Upper lobe of left lung (tissue), 6 donors: Measurements from ENCODE around the gene CD6. TPM values are rescaled to one million over a fixed set of nuclear protein-coding genes. Genes with fewer than 3 reads are reported as not detected.

Source experiments
- ATAC-seq, 2 donors: fragments of 200-7000 bp; cut with Tn5 transposase; one replicate each; pipeline ENCODE4 v1.9.1; 2022; ENCODE audit warnings: mild to moderate bottlenecking in 2 of 2, moderate library complexity in 2 of 2; ENCODE audit not compliant: low FRiP score in 2 of 2
- DNase-seq, 2 donors: peaks; one replicate each; pipeline ENCODE4 v3.0.0-alpha.2; 2019 to 2020
- H3K27ac ChIP-seq, 4 donors: fragments of 200-600 bp; sonication (generic); one replicate each; pipeline ENCODE4 v1.5.1; 2016 to 2019
- H3K27me3 ChIP-seq, 4 donors: fragments of 200-600 bp; sonication (generic); one replicate each; pipeline ENCODE4 v1.5.1; 2017 to 2019
- H3K36me3 ChIP-seq, 4 donors: fragments of 200-600 bp; sonication (generic); one replicate each; pipeline ENCODE4 v1.5.1; 2016 to 2019
- H3K4me1 ChIP-seq, 4 donors: fragments of 200-600 bp; sonication (generic); one replicate each; pipeline ENCODE4 v1.5.1; 2018 to 2019
- H3K4me3 ChIP-seq, 4 donors: fragments of 200-600 bp; sonication (generic); one replicate each; pipeline ENCODE4 v1.5.1; 2017 to 2019; ENCODE audit warnings: mild to moderate bottlenecking in 2 of 4, moderate library complexity in 1 of 4
- H3K9me3 ChIP-seq, 4 donors: fragments of 200-600 bp; sonication (generic); one replicate each; pipeline ENCODE4 v1.5.1; 2018 to 2019
- EP300 ChIP-seq, 4 donors: sonication (generic); formaldehyde crosslinking; IDR thresholded peaks; one replicate each; pipeline ENCODE4 v1.5.1; 2017; ENCODE audit warnings: antibody characterized with exemption in 4 of 4, control low read depth in 2 of 4
- POLR2A ChIP-seq, 4 donors: fragments of 450-650 bp; IDR thresholded peaks; one replicate each; pipeline ENCODE4 v1.5.1; 2016 to 2017; ENCODE audit warnings: antibody characterized with exemption in 4 of 4, mild to moderate bottlenecking in 2 of 4
- POLR2AphosphoS5 ChIP-seq, 2 donors: sonication (generic); formaldehyde crosslinking; IDR thresholded peaks; one replicate each; pipeline ENCODE4 v1.5.1; 2017; ENCODE audit warnings: antibody characterized with exemption in 2 of 2
- WGBS, 2 donors: methylation state at CpG; one replicate each; pipeline ENCODE4 v1.1.5; 2017 to 2018; 5-methylcytosine and 5-hydroxymethylcytosine counted together
- total RNA-seq, 6 donors: library from RNA; depleted of rRNA in 4 of 6; stranded (reverse); fragments of >200 nt in 4 of 6; gene quantifications; one replicate each; pipeline versions ENCODE4 v1.1.0 to v1.2.1, GENCODE V29; 2016 to 2021
- TF ChIP-seq, protein P1 (sequence below), 6 experiments: fragments of 450-650 bp in 4 of 6; fragments of 200-600 bp in 2 of 6; sonication (generic) in 2 of 6; IDR thresholded peaks; one replicate each; pipeline ENCODE4 v1.5.1; 2016 to 2019; ENCODE audit warnings: antibody characterized with exemption in 6 of 6
- donor health status: DM: no; HTN: no; CAD: no; lungs with moderate emphysema.
- donor health status: DM: no; HTN: yes; CAD: no; lungs with severe emphysema.

CD6 gene
- total RNA-seq, 6 donors from 2014 or later: 3.8 to 27.2 (median 5.3) TPM

GRCh38 chr11:60977224-60977623, 5.7 kb downstream of the CD6 start:
- no peak overlapping the region for H3K4me3 ChIP-seq
- no peaks in the 10 kb centered on the region for H3K36me3 ChIP-seq
- WGBS, 2 donors: 86 to 89% methylated on average over 4 of the region's 4 CpGs
- DNase-seq: no peak
- no peaks in the 10 kb centered on the region for H3K4me1 ChIP-seq
- H3K9me3 ChIP-seq: no peaks in the 10 kb centered on the region
- no peak for ATAC-seq
- H3K27ac ChIP-seq: no peak overlapping the region
- no peaks in the 10 kb centered on the region for H3K27me3 ChIP-seq
- no peak for TF ChIP-seq EP300 (IDR thresholded peaks at IDR 0.05)
- no peak for TF ChIP-seq POLR2A (IDR thresholded peaks at IDR 0.05)
- no peak for TF ChIP-seq POLR2AphosphoS5 (IDR thresholded peaks at IDR 0.05)
- TF ChIP-seq, protein P1, sequence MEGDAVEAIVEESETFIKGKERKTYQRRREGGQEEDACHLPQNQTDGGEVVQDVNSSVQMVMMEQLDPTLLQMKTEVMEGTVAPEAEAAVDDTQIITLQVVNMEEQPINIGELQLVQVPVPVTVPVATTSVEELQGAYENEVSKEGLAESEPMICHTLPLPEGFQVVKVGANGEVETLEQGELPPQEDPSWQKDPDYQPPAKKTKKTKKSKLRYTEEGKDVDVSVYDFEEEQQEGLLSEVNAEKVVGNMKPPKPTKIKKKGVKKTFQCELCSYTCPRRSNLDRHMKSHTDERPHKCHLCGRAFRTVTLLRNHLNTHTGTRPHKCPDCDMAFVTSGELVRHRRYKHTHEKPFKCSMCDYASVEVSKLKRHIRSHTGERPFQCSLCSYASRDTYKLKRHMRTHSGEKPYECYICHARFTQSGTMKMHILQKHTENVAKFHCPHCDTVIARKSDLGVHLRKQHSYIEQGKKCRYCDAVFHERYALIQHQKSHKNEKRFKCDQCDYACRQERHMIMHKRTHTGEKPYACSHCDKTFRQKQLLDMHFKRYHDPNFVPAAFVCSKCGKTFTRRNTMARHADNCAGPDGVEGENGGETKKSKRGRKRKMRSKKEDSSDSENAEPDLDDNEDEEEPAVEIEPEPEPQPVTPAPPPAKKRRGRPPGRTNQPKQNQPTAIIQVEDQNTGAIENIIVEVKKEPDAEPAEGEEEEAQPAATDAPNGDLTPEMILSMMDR (IDR thresholded peaks at IDR 0.05): no peak

DNA sequence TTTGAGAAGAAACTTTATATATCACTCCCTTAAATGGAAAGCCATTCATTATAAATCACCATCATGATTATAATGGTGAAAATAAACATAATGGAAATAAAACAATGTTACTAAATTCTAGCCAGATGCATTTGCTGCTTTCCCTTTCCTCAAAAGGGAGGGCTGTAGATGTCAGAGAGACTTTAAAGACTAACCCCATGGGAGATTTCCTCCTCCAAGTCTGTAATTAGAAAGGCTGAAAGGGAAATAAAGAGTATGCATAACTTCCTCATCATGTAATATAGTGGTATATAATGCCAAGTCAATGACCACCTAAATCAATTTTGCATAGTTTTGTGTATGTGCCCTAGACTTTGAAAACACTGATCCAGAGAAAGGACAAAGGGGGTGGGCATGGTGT, 6.4 kb downstream of the CD6 start:
- Histone ChIP-seq H3K27me3 (no peaks in the 10 kb centered on the region), H3K36me3 (no peaks in the 10 kb centered on the region), H3K27ac (no peak overlapping the region), H3K4me1 (no peaks in the 10 kb centered on the region), H3K9me3 (no peaks in the 10 kb centered on the region), H3K4me3 (no peak overlapping the region)
- no peak for DNase-seq
- no peak for ATAC-seq
- TF ChIP-seq, protein P1 (IDR thresholded peaks at IDR 0.05): no peak
- TF ChIP-seq POLR2AphosphoS5 (IDR thresholded peaks at IDR 0.05) (no peak), EP300 (IDR thresholded peaks at IDR 0.05) (no peak), POLR2A (IDR thresholded peaks at IDR 0.05) (no peak)

- H3K27ac ChIP-seq: no peak overlapping the region
- H3K9me3 ChIP-seq: no peaks in the 10 kb centered on the region
- H3K27me3 ChIP-seq: no peaks in the 10 kb centered on the region
- peak in 1 of 2 donors; percentile 21 for ATAC-seq
- no peak overlapping the region for H3K4me3 ChIP-seq
- 82 to 84% methylated on average over 10 of the region's 10 CpGs for WGBS, 2 donors
- no peaks in the 10 kb centered on the region for H3K4me1 ChIP-seq
- H3K36me3 ChIP-seq: no peaks in the 10 kb centered on the region
- DNase-seq: no peak
- TF ChIP-seq, protein P1 (IDR thresholded peaks at IDR 0.05): no peak
- TF ChIP-seq EP300 (IDR thresholded peaks at IDR 0.05) (no peak), POLR2AphosphoS5 (IDR thresholded peaks at IDR 0.05) (no peak), POLR2A (IDR thresholded peaks at IDR 0.05) (no peak)
Observed at GRCh38 chr11:60978546-60979380, 7.3 kb downstream of the CD6 start.

GRCh38 chr11:60981515-60981914, 10.0 kb downstream of the CD6 start:
- TF ChIP-seq, protein P1 (IDR thresholded peaks at IDR 0.05): no peak
- no peak for TF ChIP-seq POLR2A (IDR thresholded peaks at IDR 0.05)
- no peak for TF ChIP-seq EP300 (IDR thresholded peaks at IDR 0.05)
- TF ChIP-seq POLR2AphosphoS5 (IDR thresholded peaks at IDR 0.05): no peak
- Histone ChIP-seq H3K4me1 (no peaks in the 10 kb centered on the region), H3K27ac (no peak overlapping the region), H3K4me3 (no peak overlapping the region), H3K27me3 (no peaks in the 10 kb centered on the region), H3K36me3 (no peaks in the 10 kb centered on the region), H3K9me3 (no peaks in the 10 kb centered on the region)
- WGBS, 2 donors: 98% methylated on average over 9 to 11 of the region's 12 CpGs
- DNase-seq (peak in 1 of 2 donors; percentile 48), ATAC-seq (no peak)

GRCh38 chr11:60982184-60982583, 10.7 kb downstream of the CD6 start:
- TF ChIP-seq EP300 (IDR thresholded peaks at IDR 0.05) (no peak), POLR2AphosphoS5 (IDR thresholded peaks at IDR 0.05) (no peak), POLR2A (IDR thresholded peaks at IDR 0.05) (no peak)
- TF ChIP-seq, protein P1 (IDR thresholded peaks at IDR 0.05): no peak
- Histone ChIP-seq H3K4me1 (no peaks in the 10 kb centered on the region), H3K27ac (no peak overlapping the region), H3K36me3 (no peaks in the 10 kb centered on the region), H3K27me3 (no peaks in the 10 kb centered on the region), H3K4me3 (no peak overlapping the region), H3K9me3 (no peaks in the 10 kb centered on the region)
- no peak for ATAC-seq
- no peak for DNase-seq
- 93 to 95% methylated on average over 8 of the region's 8 CpGs for WGBS, 2 donors
